Spinal cord (tissue), 10 donors: ENCODE results near the gene NPAS3. TPM values are rescaled to one million over a fixed set of nuclear protein-coding genes. Genes with fewer than 3 reads are reported as not detected.

Experiments
- DNase-seq, 6 donors: peaks; one replicate each; pipeline versions ENCODE4 v3.0.0 to v3.0.0-alpha.2; 2013 to 2015; ENCODE audit warnings: low spot score in 6 of 6, low read depth in 4 of 6
- H3K27ac ChIP-seq: one replicate; pipeline ENCODE4 v1.5.1; 2013; ENCODE audit warnings: low read depth, low read length, control low read depth
- H3K27me3 ChIP-seq: one replicate; pipeline ENCODE4 v1.6.1; 2013; ENCODE audit warnings: low read length; ENCODE audit not compliant: control insufficient read depth, insufficient read depth
- H3K36me3 ChIP-seq: one replicate; pipeline ENCODE4 v1.6.1; 2013; ENCODE audit warnings: low read length; ENCODE audit not compliant: control insufficient read depth, insufficient read depth
- H3K4me1 ChIP-seq: one replicate; pipeline ENCODE4 v1.6.1; 2013; ENCODE audit warnings: low read length; ENCODE audit not compliant: control insufficient read depth, insufficient read depth
- H3K4me3 ChIP-seq: one replicate; pipeline ENCODE4 v1.5.1; 2013; ENCODE audit warnings: low read depth, low read length, control low read depth
- H3K9me3 ChIP-seq: one replicate; pipeline ENCODE4 v1.6.1; 2013; ENCODE audit warnings: low read length; ENCODE audit not compliant: control insufficient read depth, insufficient read depth
- WGBS: methylation state at CpG from one replicate; pipeline ENCODE4 v1.1.5; 2013; ENCODE audit warnings: missing lambda C conversion rate; ENCODE audit not compliant: insufficient coverage; 5-methylcytosine and 5-hydroxymethylcytosine counted together
- polyA plus RNA-seq, 2 donors: library from polyadenylated mRNA; unstranded; fragments of 120-200 nt; gene quantifications; one replicate each; pipeline ENCODE4 v1.2.1, GENCODE V29; 2013; ENCODE audit not compliant: insufficient read length in 2 of 2
- total RNA-seq, 2 donors: library from RNA; depleted of rRNA in 1 of 2; stranded (reverse); fragments of 120-200 nt in 1 of 2; fragments of >200 nt in 1 of 2; gene quantifications; one replicate each; pipeline versions ENCODE4 v1.2.3 to v1.2.4, GENCODE V29; 2013 to 2014
- donor health status: healthy.

Gene NPAS3
- total and polyA plus RNA-seq, 4 donors, result 23.2 to 77.3 (median 50.8) TPM

DNA sequence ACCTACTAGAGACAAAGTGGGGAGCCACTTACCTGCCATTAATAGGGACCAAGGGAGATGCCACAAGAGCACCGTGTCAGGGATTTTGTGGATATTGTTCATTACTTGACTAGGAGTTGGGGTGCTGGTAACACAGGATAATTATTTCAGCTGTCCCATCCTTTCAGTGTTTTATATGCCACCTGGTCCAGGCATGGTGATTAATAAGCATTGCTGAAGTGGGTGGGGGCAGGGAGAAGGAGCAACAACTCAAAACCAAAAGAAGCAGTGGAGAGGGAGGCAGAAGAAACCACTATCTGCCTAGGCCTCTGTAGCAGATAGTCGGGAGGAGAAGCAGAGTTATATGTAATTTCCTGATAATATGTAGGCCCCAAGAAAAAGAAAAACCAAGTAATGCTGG is 184.6 kb downstream of the NPAS3 start:
- DNase-seq, result no peak
- 85% methylated on average over 2 of the region's 2 CpGs for WGBS
- Histone ChIP-seq H3K4me1 (no peaks in the 10 kb centered on the region), H3K36me3 (no peaks in the 10 kb centered on the region), H3K27ac (no peak overlapping the region), H3K9me3 (no peaks in the 10 kb centered on the region), H3K27me3 (no peaks in the 10 kb centered on the region), H3K4me3 (no peak overlapping the region)

DNA sequence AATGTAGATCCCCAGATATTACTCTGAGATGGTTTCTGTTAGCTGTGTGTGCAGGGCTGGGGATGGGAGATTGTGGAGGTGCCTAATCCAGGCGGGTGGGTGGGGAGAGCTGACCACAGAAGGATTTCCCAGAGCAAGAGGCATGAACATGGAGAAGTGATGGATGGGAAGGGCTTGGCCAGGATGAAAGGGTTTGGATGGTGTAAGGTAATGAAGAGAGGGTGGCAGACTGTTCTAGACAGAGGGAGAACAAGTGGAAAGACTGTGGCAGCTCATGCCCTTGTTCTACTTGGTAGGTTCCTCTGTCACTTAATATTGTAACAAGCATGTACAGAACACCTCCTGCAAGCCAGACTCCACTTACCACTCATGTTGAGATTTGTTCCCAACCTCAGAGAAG is 187.8 kb downstream of the NPAS3 start:
- Histone ChIP-seq H3K4me3 (no peak overlapping the region), H3K9me3 (no peaks in the 10 kb centered on the region), H3K27ac (no peak overlapping the region), H3K4me1 (no peaks in the 10 kb centered on the region), H3K27me3 (no peaks in the 10 kb centered on the region), H3K36me3 (no peaks in the 10 kb centered on the region)
- WGBS, result 86% methylated on average over 1 of the region's 1 CpG
- no peak for DNase-seq

DNA sequence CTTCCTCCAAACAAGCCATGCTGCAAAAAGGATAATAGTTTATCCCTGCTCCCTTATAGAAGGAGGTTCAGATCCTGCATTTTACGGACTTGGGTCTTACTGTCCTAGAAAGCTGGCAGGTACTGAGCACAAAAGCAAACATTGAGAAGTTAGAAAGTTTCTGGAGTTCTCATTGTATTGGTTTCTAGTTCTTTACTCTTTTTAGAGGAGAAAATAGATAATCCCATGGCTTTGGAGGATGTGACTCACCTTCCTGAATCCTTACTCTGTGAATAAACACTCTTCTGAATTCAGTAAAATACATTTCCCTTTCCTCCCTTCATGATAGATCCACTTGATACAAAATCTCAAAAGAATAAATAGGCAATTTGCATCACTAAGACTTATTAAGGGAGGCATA is 188.9 kb downstream of the NPAS3 start:
- no peak for DNase-seq
- Histone ChIP-seq H3K4me3 (no peak overlapping the region), H3K36me3 (no peaks in the 10 kb centered on the region), H3K27ac (no peak overlapping the region), H3K4me1 (no peaks in the 10 kb centered on the region), H3K9me3 (no peaks in the 10 kb centered on the region), H3K27me3 (no peaks in the 10 kb centered on the region)
- WGBS, result no CpG with 5 or more reads among the region's 1 CpG

DNA sequence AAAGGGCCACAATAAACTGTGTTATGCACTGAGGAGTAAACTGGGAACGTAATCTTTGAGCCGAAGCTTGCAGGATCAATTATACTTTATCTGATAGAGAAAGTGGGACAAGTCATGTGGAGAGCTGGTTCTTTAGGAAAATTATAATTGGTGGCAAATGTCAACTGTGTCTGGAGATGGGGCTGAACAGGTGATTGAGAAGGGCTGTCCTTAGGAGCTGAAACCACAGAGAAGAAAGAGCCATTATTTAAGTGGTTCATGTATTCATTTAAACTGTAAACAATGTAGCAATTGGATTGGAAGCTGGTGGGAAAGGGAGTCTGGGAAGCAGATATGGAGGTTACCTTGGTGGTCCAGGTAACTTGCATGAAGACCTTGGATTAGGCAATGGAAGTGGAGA is 193.1 kb downstream of the NPAS3 start:
- WGBS, result 92% methylated on average over 2 of the region's 2 CpGs
- Histone ChIP-seq H3K27ac (no peak overlapping the region), H3K36me3 (no peaks in the 10 kb centered on the region), H3K4me1 (no peaks in the 10 kb centered on the region), H3K4me3 (no peak overlapping the region), H3K27me3 (no peaks in the 10 kb centered on the region), H3K9me3 (no peaks in the 10 kb centered on the region)
- DNase-seq, result no peak

DNA sequence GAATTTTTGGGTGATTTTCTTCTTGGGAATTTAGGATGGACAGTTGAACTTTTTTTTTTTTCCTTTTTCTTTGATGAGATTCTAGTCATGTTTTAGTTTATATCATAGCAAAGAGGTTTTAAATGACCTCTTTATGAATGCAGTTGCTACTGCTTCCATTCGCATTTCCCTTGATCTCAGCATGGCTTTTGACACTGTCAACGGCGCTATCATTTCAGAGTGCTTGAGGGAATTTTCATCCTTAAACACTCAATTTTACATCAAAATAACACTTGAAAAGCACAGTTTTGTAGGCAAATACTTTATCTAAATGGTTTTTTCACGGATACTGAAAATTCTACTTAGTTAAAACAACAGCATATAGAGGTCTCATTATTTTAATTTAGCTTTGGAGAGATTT is 195.5 kb downstream of the NPAS3 start:
- DNase-seq, result no peak
- no peak overlapping the region for H3K4me3 ChIP-seq
- no peak overlapping the region for H3K27ac ChIP-seq
- no peaks in the 10 kb centered on the region for H3K9me3 ChIP-seq
- no peaks in the 10 kb centered on the region for H3K36me3 ChIP-seq
- H3K4me1 ChIP-seq, result no peaks in the 10 kb centered on the region
- no CpG with 5 or more reads among the region's 4 CpGs for WGBS
- no peaks in the 10 kb centered on the region for H3K27me3 ChIP-seq

DNA sequence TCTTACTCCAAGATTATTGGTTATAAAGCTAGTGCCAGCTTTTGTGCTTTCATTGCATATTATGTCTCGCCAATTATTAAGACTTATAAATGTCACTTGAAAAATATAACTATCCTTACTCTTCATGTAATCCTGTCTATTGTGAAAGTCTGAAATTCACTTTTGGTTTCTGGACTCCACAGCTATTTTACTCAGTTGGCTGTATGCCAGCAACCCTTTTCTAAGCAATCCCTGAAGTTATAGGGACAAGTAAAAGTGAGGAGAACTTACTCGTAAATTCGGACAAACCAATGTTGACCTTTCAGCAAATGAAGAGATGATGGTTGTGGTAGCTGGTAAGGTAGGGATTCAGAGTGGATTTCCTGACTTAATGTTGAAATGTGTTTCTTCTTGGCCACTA is 196.3 kb downstream of the NPAS3 start:
- Histone ChIP-seq H3K27me3 (no peaks in the 10 kb centered on the region), H3K4me1 (no peaks in the 10 kb centered on the region), H3K27ac (no peak overlapping the region), H3K9me3 (no peaks in the 10 kb centered on the region), H3K36me3 (no peaks in the 10 kb centered on the region), H3K4me3 (no peak overlapping the region)
- no CpG with 5 or more reads among the region's 3 CpGs for WGBS
- peak in 2 of 6 donors; percentile 10 to 31 for DNase-seq

DNA sequence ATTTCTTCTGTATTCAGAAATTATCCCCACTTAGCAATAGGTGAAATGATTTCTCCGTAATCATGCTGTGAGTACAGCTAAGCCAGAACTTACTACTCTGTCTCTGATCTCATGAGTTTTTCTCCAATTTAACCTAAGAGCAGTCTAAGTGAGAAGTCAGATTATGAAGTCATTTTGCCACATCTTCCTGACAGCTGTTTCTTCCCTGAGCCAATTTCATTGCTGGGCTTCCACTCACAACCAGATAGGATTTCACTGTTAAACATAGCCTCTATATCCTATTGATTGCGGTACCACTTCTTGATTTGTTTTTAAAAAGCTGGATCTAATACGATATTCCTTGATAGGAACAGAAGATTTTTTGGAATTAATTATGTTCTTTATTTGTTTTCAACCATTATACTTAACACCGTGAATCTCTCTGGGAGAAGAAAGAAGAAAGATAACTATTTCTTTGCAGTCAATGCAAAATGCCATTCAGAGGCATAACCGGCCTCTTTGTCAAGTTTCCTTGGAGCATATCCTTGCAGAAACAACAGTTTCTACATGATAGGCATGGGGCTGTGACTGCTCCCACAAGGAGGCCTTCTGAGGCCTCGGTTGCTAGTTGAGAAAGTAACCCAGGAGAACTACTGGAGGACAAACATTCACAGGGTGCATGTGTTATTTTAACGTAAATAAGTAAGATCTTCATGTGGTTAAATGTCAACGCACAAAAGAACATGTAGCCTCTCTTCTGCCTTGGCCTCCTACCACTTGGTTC is 212.2 kb downstream of the NPAS3 start:
- Histone ChIP-seq H3K4me3 (no peak overlapping the region), H3K9me3 (no peaks in the 10 kb centered on the region), H3K36me3 (no peaks in the 10 kb centered on the region), H3K4me1 (no peaks in the 10 kb centered on the region), H3K27me3 (no peaks in the 10 kb centered on the region), H3K27ac (no peak overlapping the region)
- no peak for DNase-seq
- 40% methylated on average over 2 of the region's 8 CpGs for WGBS

DNA sequence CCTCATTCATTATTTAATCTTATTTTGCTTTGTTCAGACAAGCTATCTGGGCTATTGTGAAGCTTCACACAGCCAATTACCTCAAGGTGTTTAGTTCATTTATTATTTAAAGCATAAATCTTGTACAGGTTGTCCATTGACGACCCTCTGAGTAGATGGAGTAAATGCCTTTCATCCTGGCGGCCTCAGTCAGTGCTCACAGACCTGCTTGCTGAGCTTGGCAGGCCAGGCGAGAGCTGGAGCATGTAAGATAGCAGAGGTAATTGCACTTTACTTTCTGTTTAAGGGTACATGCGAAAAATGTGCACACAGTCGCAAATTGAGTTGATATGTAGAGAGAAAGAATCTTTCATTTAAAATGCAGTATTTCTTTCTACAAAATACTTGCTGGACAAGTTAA is 224.4 kb downstream of the NPAS3 start:
- Histone ChIP-seq H3K27ac (peak overlapping the region; percentile 25), H3K36me3 (no peaks in the 10 kb centered on the region), H3K9me3 (no peaks in the 10 kb centered on the region), H3K4me3 (no peak overlapping the region), H3K27me3 (no peaks in the 10 kb centered on the region), H3K4me1 (peaks cover 5% of the 10 kb centered on the region)
- DNase-seq, result peak in 1 of 6 donors; percentile 35
- 60% methylated on average over 2 of the region's 5 CpGs for WGBS

DNA sequence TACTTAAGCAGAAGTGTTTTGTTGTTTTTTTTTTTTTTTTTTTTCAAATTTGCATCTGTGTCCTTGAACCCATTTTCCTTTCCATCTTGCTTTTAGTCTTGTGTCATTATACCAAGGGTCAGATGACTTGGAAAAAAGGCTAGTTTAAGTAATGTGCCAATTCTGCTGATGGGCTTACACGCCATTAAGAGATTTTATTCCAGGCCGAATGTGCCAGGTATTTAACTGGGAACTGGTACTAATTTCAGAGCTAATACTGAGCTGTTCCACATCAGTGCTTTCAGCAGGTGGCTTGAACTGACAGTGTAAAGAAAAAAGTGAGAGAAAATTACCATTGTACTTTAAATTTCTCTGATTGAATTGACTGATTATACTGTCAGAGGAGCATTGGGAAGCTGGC is 224.9 kb downstream of the NPAS3 start:
- Histone ChIP-seq H3K4me3 (no peak overlapping the region), H3K27me3 (no peaks in the 10 kb centered on the region), H3K4me1 (peaks cover 5% of the 10 kb centered on the region), H3K9me3 (no peaks in the 10 kb centered on the region), H3K36me3 (no peaks in the 10 kb centered on the region), H3K27ac (no peak overlapping the region)
- WGBS, result 15% methylated on average over 2 of the region's 2 CpGs
- DNase-seq, result peak in 2 of 6 donors; percentile 29 to 51

DNA sequence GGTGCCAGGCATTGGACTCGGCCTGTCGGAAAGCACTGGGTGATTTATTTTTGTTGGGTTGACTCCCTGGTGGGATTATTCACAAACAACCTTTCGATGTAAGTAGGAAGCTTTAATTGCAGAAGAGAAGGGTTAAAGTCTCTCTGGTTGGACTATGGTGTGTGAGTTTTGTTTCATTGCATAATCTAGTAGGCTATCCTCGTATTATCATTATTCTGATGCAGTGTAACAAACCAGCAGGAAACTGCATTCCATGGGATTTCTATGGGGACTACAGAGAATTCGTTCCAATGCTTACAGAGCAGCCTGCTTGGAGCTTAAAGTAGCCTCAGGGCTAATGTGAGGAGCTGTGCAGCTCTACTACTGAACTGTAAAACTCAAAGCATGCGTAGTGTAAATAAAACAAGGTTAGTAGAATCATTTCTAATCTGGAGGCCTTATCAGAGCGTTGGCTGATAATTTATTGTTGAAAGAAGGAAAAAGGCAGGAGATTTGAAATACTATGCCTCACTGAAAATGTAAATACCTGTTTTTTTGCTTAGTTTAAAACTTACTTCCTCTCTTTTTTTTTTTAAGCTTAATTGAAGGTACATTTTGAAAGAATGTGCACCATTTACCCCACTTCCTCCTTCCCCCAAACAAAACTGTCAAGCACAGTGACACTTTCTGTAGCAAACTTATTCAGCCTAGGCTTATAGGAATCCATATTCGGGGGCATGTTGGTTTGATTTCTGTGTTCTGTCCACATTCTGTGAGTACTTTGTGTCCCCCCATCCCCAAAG is 226.7 kb downstream of the NPAS3 start:
- H3K9me3 ChIP-seq, result no peaks in the 10 kb centered on the region
- DNase-seq, result peak; percentile 39 to 86 (median 52)
- H3K27ac ChIP-seq, result peak overlapping the region; percentile 52

More for the DNA sequence above, 226.7 kb downstream of the NPAS3 start:
- no peak overlapping the region for H3K4me3 ChIP-seq
- no peaks in the 10 kb centered on the region for H3K27me3 ChIP-seq
- H3K4me1 ChIP-seq, result peaks cover 5% of the 10 kb centered on the region
- 25% methylated on average over 4 of the region's 8 CpGs for WGBS
- H3K36me3 ChIP-seq, result no peaks in the 10 kb centered on the region
